Fibroblast of skin of right biceps (primary cell): Measurements from ENCODE around the gene CCM2L.

ENCODE experiments used
- DNase-seq: peaks from one replicate; pipeline ENCODE4 v3.0.0-alpha.2; 2013

Gene CCM2L

GRCh38 chr20:31996996-31997395, 13.2 kb upstream of the CCM2L start:
- DNase-seq, result no peak

DNA sequence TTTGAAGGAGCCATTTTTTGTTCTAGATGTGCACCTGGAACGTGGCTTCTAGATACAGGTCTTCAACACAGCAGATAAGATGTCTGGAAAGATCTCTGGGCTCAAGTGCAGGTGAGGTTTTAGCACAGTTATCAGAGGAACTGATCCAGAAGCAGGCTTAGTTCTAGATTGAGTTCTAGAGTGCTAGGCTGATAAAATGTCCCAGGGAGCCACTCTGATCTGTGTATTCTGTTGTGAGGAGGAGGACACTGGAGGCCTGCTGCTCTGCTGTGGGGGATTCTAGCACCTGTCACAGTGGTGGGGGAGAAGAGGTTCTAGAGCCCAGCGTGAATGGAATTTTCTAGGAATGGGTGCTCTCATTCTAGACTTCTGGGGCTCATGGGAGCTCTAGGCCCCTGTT, 12.0 kb upstream of the CCM2L start:
- no peak for DNase-seq

DNA sequence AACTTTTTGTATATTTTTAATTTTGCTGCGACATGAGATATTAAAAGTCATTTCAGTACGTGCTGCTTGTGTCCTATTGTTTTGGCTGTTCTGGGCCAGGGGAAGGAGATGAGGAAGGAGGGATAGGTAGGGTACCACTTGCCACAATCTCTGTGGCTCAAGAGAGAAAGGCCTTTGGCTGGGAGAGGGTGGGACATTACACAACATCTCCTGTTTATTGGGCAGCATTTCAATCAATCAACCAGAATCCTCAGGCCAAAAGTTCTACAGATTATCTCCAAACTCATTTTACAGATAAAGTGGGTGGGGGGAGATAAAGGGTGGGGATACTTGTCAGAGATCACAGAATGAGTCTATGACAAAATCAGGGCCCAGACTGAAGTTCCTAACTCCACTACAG, 6.9 kb upstream of the CCM2L start:
- DNase-seq, result no peak

DNA sequence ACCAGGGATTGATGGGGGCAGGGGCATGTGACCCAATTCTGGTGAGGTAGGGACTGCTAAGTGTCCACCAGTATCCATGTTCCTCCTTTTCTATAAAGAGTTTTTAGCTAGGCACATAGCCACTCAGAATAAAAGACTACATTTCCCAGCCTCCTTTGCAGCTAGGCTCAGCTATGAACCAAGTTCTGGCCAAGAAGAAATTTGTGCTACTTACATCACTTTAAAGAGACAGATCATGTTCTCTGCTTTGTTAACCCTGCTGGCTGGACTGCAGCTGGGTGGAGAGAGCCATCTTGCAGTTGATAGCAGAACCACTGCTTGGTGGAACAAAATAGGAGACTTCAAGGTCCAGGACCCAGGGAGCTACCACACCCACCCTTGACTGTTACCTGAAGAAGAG, 5.3 kb upstream of the CCM2L start:
- DNase-seq, result no peak

GRCh38 chr20:32006053-32006452, 4.2 kb upstream of the CCM2L start:
- no peak for DNase-seq

DNA sequence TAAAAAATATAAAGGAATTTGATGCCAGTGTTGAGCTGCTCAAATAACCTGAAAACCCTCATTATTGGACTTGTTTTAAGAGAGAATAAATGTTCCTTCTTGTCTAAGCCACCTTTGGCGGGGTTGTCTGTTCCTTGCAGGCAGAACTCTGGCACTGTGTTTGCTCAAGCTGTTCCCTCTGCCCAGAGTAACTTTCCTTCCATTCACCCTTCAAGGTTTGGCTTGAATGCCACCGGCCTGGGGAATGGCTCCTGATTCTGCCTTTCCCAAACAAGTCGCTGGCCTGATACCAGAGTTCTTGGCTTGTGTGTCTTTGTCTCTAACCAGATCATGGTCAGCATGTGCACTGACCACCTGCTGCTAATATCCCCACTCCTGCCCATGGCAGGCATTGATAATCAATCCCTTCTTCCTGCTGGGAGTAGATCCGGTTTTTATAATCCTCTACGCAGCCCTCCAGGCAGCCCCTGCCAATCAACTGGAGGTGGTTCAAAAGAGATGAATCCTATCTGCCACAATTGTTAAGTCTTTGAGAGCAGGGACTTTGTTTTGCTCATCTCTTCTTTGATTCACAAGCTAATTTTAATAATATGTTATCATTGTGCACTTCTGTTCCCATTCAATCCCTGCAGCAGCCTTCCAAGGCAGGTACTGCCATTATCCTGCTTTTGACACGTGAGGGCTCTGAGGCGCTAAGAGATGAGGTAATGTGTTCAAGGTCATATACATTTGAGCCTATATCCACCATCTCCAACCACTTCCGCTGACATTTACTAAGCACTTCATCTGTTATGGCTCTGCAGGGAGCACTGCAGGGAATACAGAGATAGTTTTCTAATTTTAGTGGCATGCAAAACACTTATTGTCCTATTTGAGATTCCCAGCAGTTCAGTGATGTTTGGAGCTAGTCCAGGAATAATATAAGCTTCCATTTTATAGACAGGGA, 3.1 kb upstream of the CCM2L start:
- DNase-seq, result no peak

DNA sequence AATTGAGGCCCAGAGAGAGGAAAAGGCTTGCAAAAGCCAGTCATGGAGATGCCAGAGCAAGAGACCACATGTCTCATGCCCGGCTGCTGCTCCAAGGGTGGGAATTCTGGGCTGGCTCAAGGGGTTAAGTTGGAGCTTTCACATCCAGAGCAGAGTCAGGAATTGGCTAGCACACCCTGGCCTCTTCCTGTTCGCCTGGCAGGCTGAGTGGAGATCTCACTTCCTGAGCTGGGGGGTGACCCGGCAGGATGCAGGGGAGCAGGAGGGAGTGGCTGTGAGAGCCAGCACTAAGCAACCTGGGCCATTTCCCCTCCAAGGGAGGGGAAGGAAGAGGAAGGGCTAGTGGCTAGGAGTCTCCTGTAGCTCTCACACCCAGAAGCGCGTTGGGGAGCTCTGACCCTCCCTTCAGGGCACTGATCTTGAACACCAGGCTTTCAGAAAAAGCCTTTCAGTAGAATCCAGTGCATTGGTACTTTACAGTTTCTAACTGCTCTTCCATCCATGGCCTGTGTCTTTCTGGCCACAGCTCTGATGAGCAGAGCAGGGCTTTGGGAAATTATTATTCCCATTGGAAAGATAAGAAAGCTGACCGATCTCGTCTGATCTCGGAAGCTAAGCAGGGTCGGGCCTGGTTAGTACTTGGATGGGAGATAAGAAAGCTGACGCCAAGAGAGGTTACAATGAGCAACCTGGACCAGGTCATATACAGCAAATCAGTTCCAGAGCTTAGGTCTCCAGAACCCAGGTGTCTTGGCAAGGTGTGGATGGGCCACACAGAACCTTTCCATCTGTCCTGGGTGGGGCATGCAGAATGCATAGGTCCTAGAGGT, 2.2 kb upstream of the CCM2L start:
- DNase-seq, result no peak

GRCh38 chr20:32009564-32009963, 674 bp upstream of the CCM2L start:
- DNase-seq, result no peak

GRCh38 chr20:32010666-32011065, 428 bp downstream of the CCM2L start:
- no peak for DNase-seq

DNA sequence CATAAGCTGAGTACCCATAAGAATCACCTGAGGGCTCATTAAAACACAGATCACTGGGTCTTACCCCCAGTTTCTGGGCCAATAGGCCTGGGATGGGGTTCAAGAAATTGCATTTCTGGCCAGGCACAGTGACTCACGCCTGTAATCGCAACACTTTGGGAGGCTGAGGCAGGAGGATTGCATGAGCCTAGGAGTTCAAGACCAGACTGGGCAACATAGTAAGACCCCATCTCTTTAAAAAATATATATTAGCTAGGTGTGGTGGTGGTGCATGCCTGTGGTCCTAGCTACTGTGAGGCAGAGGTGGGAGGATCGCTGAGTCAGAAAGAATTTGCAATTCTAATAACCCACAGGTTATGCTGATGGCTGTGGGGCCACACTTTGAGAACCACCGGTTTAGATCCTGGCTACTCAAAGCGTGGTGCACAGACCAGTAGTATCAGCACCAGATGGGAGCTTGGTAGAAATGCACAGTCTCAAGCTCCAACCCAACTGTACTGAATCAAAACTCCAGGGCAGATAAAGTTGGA, 2.0 kb downstream of the CCM2L start:
- no peak for DNase-seq

DNA sequence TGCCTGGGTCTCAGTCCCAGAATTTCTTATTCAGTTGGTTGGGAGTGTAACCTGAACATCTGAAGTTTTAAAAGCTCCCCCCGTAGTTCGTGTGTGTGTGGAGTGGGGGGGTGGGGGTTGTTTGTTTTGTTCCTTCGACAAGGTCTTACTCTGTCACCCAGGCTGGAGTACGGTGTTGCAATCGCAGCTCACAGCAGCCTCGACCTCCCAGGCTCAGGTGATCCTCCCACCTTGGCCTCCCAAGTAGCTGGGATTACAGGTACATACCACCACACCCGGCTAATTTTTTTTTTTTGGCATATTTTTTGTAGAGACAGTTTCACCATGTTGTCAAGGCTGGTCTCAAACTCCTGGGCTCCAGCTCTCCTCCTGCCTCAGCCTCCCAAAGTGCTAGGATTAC, 3.1 kb downstream of the CCM2L start:
- no peak for DNase-seq

DNA sequence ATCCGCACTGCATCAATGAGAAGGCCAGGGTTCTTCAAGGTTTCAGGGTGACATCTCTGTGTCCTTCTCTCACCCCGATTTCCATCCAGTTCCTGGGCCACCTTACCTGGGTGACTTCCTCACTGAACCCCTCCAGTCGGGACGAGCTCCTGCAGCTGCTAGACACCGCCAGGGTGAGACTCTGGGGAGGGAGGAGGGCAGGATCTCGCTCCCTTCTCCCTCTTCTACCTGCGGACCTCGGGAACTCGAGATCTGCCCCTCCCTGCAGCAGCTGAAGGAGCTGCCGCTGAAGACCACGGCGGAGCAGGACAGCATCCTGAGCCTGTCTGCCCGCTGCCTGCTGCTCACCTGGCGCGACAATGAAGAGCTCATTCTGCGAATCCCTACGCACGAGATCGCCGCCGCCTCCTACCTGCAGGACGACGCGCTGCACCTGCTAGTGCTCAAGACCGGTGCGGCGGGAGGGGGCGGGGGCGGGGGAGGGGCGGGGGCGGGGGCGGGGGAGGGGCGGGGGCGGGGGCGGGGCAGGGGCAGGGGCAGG, 7.5 kb downstream of the CCM2L start:
- no peak for DNase-seq

- no peak for DNase-seq
Measured at GRCh38 chr20:32018269-32019155, 8.3 kb downstream of the CCM2L start.

DNA sequence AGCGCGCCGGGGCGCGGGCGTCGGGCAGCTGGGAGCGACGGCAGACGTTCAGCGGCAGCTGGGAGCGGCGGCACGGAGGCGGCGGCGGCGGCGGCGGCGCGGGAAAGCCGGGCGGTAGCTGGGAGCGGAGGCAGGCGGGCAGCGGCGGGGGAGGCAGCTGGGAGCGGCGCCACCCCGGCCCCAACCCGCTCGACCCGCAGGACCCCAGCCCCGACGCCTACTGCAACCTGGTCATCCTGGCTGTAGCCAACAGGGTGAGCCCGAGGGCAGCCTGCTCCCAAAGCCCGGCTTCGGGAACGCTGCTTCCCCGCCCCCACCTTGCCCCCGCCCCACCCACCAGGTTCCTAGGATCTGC, 8.9 kb downstream of the CCM2L start:
- DNase-seq, result no peak

DNA sequence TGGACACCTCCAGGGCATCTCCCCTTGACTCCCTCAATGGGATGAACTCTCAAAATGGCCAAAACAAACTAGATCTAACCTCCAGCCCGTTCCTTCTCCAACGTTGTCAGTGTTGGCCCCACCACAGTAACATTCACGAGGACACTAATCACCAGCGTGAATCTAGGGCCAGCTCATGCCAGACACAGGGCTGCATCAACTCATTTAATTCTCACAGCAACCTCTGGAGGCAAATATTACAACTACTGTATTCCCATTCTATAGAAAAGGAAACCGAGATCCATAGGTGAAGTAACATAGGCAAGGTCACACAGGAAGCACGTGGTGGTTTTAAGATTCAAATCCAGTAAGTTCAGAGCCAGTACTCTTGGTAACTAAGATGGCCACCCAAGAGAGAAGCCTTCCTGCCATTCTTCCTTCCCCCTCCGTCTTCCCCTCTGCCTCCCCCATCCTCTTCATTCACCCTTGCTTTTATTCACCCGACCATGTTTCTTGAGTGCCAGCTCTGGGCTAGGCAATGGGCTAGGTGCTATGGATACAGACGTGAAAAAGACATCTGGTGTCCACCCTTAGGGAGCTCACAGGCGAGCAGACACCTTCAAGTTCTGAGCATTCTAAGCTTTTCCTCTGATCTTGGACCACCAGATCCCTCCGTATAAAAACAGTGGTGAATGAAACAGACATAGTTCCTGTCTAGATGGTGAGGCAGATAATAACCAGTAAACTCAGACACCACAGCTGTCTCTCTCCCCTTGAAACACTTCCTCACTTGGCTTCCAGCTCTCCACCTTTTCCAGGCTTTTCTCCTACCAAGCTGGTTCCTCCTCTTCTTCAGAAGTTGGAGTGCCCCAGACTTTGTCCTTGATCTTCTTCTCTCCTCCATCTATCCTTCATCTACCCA, 9.6 kb downstream of the CCM2L start:
- no peak for DNase-seq

- DNase-seq, result no peak
Measured at GRCh38 chr20:32021091-32021490, 10.9 kb downstream of the CCM2L start.

GRCh38 chr20:32024683-32025295, 14.6 kb downstream of the CCM2L start:
- DNase-seq, result no peak

DNA sequence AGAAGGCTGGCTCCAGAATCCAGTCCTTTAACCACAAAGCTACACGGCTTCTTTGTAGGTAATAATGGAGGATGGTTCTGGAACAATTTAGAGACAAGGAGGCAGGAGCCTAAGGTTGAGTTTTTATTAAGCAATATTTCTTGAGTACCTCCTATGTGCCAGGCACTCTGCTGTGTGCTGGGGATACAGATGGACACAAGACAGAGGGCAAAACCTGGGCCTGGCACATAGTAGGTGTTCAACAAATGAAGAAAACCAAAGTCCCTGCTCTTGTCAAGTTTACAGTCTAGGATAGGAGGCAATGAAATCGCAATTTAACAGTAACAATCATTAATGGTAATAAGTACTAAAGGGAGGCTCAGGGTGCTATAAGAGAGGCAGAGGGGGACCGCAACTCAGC, 17.4 kb downstream of the CCM2L start:
- DNase-seq, result no peak

- no peak for DNase-seq
Measured at GRCh38 chr20:32028647-32029372, 18.6 kb downstream of the CCM2L start.

DNA sequence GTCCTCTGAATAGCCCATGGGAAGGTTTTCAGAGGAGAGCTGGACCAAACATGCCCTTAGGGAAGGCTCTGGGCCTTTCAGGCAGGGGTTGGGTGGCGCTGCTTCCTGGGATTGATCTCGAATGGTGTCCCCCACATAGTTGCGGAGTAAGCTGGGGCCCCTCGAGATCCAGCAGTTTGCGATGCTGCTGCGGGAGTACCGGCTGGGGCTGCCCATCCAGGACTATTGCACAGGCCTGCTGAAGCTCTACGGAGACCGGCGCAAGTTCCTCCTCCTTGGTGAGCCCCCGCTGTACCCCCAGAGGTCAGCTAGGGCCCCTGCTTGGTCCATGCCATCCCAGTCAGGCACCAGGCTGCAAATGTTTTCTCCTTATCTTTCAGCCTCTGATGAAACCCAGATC, 19.3 kb downstream of the CCM2L start:
- no peak for DNase-seq
